GM19467 (cell line): ENCODE results near the gene FBXW7.
A peak's percentile ranks its signal among the peaks of the same experiment; 100 is the strongest.

Source experiments
- ATAC-seq: cut with Tn5 transposase; IDR thresholded peaks from one replicate; pipeline ENCODE4 v1.9.1; 2021; ENCODE audit warnings: mild to moderate bottlenecking, moderate library complexity; ENCODE audit not compliant: unreplicated experiment

The FBXW7 gene

DNA sequence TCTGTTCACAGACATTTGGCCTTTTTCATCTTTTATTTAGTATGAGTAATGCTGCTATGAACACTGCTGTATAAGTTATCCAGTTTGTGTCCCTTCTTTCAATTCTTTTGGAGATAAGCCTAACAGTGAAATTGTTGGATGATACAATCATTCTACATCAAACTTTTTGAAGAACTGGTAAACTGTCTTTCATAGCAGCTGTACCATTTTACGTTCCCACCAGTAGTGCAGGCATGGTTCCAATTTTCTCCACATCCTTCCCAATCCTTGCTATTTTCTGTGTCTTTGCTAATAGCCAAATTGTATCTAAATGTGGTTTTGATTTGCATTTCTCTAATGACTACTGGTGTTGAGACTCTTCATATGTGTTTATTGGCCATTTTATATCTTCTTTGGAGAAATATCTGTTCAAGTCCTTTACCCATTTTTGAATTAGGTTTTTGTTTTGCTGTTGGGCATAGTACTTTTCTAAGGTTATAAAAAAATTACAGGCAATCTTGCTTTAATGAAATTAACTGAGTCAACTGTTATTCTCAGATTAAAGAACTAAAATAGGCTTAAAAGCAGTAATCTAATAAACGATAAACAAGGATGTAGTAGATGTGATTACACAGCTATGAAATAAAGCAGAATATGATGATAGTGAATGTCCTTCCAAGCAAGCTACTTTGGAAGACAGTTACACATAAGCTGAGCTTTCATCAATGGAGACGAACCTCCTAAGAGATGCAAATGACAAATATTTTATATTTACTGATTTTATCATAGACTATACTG, 57.2 kb downstream of the FBXW7 start:
- ATAC-seq: no peak

DNA sequence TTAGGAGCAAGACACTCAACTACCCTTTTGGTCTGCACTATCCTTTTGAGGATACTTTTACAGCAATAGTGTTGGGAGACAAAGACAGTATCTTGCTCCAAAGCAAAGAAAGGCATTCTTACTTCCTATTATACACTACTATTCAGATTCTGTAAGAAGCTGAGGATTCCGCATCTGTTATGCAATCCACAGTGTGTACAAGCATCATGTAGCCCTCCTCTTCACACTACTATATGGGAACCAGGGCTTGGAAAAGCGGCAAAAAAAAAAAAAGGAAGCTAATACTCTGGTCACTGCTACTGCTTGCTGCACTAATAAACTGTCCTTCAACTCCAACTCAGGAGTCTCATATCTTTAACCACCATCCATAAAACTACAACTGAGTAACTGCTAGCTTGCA, 59.1 kb downstream of the FBXW7 start:
- no peak for ATAC-seq

DNA sequence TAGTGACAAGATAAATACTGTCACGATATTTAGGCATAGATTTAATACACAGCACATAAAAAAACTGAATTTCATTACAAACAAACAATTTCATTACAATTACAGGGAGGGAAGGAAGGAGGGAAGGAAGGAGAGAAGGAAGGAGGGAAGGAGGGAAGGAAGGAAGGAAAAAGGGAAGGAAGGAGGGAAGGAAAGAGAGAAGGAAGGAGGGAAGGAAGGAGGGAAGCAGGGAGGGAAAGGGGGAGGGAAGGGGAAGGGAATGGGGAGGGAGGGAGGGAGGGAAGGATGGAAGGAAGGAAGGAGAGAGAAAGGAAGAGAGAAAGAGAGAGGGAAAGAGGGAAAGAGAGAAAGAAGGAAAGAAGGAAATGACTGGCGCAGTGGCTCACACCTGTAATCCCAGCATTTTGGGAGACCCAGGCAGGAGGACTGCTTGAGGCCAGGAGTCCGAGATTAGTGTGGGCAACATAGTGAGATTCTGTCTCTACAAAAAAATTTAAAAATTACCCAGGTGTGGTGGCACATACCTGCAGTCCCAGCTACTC, 64.6 kb downstream of the FBXW7 start:
- ATAC-seq: no peak

DNA sequence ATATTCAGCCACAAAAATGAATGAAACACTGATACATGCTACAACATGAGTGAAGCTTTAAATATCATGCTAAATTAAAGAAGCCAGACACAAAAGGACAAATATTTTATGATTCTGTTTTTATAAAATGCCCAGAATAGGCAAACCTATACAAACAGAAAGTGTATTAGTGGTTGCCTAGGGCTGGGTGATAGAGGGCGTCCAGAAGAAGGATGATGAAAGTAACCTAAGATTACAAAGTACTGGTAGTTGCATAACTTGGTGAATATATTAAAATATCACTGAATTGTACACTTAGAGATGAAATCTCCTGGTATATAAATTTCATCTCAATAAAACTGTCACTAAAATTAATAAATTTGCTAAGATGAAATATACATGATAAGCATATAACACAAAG, 67.5 kb downstream of the FBXW7 start:
- no peak for ATAC-seq

DNA sequence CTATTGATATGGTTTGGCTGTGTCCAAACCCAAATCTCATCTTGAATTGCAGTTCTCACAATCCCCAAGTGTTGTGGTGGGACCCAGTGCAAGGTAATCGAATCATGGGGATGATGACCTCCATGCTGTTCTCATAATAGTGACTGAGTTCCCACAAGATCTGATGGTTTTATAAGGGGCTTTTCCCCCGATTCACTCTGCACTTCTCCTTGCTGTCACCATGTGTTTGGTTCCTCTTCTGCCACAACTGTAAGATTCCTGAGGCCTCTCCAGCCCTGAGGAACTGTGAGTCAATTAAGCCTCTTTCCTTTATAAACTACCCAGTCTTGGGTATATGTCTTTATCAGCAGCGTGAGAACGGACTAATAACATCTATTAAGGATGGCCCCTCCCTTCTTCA, 68.8 kb downstream of the FBXW7 start:
- ATAC-seq: no peak

DNA sequence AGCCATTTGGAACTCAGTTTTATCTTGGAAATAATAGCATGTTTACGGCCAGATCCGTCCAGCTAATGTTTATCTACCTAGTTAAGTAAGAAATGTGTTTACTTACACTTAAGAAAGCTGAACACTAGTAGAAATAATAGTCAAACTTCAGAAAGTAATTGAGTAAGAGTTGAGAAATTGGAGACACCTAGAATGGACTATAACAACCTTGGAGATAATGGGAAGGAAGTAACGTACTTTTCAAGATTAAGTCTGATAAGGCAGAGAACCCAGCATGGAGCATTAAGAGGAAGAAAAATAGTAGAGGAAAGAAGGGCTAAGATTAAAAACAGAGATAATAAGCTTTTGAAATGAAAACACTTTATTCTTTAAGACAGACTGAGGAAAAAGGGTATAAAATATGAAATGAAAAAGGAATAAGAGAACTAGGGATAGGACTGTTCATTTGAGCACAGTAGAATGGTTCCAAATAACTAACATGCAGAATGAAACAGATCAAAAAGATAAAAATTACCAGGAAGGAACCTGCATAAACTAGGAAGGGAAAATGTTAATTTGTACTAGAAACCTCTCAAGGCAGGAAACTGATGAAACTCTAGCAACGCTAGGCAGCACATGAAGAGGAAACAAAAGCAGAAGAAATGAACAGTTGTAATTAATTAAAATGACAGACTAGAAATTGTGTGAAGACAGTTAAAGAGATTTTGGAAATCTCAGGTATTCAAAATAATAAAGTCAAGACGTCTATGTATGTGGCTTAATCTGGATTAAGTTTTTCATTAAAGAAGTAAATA, 71.7 kb downstream of the FBXW7 start:
- no peak for ATAC-seq

DNA sequence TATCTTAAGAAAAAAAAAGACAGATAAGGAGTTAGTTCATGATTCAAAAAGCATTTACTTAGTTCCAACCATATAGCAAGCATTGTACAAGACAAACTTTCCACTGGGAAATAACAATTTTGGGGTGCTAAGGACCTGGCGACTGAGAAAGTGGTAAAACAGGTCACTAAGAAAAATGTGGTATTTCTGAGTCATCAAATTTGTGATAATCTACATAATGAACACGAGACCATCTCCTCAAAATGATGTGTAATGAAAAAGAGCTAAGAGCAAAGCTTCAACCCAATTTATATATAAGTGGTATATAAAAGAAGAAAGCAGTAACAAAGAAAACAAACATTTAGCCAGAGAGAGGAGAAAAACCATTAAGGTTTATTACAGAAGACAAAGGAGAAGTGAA, 72.3 kb downstream of the FBXW7 start:
- ATAC-seq: no peak

DNA sequence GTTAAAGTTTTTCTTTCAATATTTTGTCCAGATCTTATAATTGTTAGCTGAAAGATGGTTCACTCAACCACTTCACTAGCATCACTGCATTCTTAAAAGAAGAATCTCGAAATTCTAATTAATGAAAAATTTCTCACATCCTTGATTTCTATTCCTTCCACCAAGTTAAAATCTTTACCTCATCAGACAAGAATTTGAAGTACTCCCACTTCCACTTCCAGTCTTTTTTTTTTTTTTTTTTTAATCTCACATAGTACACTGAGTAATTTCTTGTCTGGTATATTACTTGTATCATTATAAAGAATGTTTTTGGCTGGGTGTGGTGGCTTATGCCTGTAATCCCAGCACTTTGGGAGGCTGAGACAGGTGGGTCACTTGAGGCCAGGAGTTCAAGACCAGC, 73.2 kb downstream of the FBXW7 start:
- ATAC-seq: no peak

DNA sequence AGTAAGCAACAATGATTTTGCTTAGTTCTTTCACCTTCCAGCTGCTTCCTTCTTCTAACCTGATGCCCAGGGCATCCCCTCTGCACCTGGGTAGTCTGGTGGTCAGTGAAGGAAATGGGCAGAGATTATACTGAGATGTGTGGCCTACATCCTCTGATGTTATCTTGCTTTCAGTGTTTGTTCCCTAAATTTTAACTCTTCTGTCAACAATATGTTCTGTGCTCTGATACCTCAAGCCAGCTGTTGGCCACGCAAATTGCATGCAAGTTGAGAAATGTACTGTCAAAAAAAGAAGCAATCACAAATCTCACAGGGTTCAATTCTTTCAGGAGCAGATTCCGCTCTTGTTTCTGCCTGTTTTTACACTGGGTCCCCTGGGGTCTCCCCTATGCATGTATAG, 73.8 kb downstream of the FBXW7 start:
- peak; percentile 56 for ATAC-seq

DNA sequence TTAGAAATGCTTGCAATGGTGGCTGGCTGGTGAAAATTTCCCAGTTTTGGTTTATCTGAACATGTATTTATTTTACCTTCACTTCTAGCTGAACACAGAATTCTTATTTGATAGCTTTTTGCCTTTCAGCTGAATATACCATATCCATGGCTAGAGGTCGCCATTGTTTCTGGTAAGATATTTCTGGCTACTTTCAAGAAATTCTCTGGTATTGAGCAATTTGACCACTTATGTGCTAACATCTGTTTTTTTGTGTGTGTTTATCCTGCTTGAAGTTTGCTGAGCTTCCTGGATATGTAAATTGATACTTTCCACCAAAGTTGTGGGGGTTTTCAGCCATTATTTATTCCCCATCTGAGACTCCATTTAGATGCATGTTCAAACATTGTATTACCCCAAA, 75.4 kb downstream of the FBXW7 start:
- no peak for ATAC-seq

DNA sequence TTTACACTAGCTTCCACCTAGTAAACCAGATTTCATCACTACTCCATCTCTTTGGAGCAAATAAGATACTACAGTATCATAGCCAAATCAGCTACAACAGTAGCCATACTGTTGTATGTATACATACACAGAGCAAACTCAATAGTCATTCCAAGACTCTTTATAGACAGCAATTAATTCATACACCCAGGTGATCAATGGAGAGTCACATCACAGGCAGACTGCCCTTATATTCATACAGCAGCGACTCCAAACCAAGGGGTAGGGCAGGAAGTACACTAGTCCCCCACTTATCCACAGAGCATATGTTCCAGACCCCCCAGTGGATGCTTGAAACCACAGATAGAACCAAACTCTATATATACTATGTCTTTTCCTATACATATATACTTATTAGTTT, 76.6 kb downstream of the FBXW7 start:
- no peak for ATAC-seq

DNA sequence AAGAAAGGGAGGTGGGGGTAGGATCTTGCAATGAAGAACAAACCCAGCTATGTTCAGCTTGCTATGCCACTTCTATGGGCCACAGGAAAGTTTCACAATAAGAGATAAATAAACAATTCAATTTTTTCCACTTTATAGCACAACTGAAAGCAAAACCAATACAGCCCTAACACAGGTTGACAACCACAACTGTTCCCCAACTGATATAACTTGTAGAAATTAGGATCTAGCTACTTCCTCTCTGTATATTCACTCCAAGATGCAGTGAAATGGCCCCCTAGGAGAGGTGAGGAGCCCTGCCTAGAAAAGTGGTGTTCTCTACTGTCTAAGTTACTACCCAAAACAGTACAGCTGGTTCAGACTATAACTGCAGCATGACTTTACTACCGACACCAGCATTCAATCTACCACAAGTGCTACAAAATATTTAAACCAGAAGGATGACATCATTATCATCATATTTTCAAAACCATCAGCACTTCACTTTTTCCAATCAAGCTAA, 77.0 kb downstream of the FBXW7 start:
- ATAC-seq: no peak

DNA sequence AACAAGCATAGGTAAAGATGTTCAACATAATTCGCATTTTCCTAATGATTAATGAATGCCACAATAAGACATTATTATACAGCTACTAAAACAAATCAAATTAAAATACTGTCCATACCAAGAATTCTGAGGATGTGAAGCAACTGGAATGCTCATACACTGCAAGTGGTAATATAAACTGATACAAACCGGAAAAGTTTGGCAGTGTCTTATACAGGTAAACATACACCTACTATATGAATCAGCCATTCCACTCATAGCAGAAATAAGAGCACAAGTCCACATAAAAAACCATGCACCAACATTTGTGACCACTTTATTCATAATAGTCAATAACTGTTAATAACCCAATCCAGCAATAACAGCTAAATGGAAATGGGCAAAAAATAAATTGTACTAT, 79.3 kb downstream of the FBXW7 start:
- ATAC-seq: no peak

DNA sequence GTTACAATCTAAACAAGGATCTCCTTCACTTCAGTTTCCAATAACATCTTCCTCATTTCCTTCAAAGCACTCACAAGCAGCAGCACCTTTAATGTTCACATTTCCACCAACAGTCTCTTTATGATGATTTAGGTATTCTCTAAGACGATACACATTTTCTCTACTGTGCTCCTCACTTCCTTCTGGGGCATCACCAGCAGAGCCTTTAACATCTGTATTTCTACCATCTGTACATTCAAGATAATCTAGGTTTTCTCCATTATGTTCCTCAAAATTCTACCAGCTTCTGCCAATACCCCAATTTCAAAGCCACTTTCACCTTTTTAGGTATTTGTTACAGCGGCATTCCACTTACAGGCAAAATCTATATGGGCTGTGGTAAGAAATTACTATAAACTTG, 80.6 kb downstream of the FBXW7 start:
- no peak for ATAC-seq

DNA sequence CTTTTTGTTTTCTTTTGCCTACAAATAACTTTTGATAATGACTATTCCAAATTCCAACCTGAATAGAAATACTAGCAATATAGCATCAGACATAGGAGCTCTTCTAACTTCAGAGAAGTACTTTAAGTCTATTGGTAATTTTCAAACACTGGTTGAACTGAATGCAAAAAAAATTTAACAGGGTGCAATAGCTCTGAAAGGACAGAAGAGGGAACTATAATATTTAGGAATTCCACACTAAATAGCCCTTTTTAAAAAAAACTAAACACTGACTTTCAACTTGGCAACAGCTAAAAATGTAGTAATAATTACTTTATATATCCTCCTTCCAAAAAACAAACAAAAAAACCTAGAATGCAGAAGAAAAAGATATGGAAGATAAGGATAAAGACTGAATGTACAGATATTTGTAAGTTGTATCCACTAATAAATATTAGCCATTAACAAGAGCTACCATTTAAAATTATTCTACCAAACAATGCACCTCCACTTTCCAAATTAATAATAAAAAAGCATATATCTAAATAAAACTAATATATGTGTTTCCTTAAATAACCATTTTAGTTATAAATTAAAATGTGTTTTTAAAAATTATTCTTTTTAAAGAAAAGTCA, 81.4 kb downstream of the FBXW7 start:
- no peak for ATAC-seq

DNA sequence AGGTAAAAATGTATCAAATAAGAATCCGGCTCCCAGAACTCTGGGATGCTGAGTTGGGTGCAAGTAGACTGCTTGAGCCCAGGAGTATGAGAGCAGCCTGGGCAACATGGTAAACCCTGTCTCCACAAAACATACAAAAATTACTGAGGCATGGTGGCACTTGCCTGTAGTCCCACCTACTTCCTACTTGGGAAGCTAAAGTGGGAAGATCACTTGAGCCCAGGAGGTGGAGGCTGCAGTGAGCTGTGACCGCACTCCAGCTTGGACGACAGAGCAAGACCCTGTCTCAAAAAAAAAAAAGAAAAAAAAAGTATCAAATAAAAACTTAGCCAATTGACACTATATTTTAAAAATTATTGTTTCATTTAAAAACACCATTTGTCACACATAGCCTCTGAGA, 84.4 kb downstream of the FBXW7 start:
- ATAC-seq: no peak

DNA sequence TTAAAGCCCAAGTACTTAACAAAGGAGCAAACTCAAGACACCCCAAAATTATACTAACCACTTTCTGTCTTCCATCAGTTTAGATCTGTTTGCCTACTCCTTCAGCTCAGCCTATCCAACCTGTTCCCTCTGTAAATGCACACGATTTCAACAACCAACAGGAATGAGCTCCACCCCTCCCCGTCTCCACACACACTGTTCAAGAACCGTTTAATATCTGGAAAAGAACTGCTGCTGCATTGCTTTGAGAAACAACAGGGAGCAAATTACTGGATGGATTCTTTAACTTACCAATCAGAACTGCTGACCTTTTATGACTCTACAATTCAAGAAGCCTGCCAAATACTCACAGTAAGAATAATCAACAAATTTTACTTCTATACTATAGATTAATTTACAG, 87.0 kb downstream of the FBXW7 start:
- no peak for ATAC-seq

DNA sequence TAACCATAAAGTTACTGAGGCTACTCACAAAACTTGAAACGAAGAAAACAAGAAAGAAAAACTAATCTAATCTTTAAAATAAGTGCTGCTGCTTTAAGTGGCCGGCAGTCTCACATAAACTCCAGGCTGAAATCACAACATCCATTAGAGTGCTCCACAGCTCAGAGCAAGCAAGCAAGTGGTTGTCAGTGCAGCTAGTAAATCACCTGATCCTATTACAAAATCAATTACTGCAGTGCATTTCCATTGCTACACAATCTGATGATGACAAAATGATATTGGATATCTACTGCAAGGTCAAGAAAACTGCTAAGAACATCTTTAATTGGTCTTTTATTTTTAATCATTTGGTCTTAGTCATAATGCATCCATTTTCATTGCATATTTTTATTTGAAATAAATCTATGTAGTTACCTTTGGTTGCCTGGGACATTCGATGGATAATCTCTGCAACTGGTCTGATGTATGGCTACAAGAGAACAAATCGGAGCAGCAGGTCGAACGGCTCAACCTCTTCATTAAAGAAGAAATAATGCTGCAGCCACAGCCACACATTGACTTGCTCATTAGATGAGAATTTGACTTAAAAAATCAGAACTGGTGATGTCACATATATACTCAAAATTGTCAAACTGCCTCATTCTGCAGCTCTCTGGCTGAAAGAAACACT, 87.7 kb downstream of the FBXW7 start:
- no peak for ATAC-seq

DNA sequence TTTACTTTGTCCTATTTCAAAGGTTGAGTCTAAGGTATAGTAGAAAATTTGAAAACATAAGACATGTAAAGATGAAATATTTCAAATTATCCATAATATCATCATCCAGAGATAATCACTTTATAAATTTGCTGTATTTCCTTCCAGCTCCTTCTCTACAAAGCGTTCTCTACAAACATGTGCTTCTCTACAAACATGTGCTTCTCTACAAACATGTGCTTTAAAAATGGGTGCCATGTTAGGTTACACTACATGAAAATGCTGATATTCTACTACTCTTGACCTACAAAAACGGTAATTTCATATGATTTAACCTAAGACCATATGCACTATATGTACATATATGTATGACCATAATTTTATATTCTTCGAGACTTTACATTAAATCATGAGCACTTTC, 92.0 kb downstream of the FBXW7 start:
- no peak for ATAC-seq

DNA sequence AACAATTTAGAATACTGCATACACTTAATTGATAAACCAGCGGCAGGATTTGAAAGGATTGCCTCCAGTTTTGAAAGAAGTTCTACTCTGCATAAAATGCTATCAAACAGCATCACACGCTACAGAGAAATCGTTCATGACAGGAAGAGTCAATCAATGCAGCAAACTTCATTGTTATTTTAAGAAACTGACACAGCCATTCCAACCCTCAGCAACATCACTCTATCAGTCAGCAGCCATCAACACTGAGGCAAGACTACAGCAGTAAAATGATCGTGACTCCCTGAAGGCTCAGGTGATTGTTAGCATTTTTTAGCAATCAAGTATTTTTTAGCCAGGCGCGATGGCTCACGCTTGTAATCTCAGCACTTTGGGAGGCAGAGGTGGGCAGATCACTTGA, 98.3 kb downstream of the FBXW7 start:
- ATAC-seq: no peak

DNA sequence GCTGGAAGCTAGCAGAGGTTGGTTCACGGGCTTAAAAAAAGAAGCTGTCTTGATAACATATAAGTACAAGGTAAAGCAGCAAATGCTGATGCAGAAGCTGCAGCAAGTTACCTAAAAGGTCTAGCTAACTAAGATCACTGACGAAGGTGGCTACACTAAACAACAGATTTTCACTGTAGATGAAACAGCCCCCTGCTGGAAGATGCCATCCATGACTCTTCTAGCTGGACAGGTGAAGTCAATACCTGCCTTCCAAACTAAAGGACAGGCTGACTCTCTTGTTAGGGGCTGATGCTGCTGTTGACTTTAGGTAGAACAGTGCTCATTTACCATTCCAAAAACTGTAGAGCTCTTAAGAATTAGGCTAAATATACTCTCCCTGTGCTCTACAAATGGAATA, 99.5 kb downstream of the FBXW7 start:
- no peak for ATAC-seq
